Measurements from ENCODE around the gene SCAMP1. TPM values are rescaled to one million over a fixed set of nuclear protein-coding genes. Genes with fewer than 3 reads are reported as not detected.
A peak's percentile ranks its signal among the peaks of the same experiment; 100 is the strongest.

SCAMP1 gene
- total RNA-seq, 1 experiment from 2014 or later, result 72.5 TPM

DNA sequence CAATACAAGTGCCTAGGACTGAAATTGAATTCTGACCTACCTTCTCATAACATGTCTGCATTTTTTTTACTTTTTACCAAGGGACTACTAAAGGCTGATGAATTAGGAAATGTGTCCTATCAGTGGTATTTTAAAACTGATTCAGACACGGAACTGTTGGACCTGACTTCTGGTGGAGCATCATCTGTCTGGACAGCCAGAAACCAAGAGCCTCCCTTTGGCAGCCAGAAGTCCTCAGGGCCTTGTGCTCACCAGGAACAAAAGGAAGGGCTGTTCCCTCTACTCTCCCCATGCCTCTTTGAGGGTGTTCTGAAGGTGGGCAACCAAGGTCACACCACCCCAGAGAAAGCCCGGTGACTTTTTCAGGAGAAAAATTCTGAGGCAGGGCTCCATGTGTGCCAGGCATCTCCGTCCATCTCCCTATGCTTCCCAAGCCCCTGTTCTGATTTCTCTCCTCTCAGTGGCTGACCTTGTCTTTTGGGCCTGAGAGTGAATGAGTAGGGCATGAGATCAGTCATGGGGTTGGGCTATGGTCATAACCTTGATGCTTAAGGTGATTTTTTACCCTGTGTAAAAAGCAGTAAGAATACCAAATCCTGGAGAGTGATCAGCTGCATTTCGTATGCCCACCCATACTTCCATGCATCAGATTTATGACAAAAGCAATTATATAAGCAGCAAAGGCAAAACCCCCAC is 143.7 kb downstream of the SCAMP1 start:
- Histone ChIP-seq H3K27me3 (ENCODE audit: low read length) (no peaks in the 10 kb centered on the region), H3K4me3 (ENCODE audit: low read length) (no peak overlapping the region), H4K20me1 (ENCODE audit: insufficient read depth, low read depth, low read length) (no peaks in the 10 kb centered on the region), H3K9ac (ENCODE audit: low read length) (no peak overlapping the region), H3K9me2 (replicated peaks; ENCODE audit: insufficient read depth, low read length) (no peaks in the 10 kb centered on the region), H3K4me1 (ENCODE audit: low read length) (peaks cover 52% of the 10 kb centered on the region), H3K9me3 (ENCODE audit: low read length) (no peaks in the 10 kb centered on the region), H3K36me3 (ENCODE audit: insufficient read depth, low read length) (peaks cover 5% of the 10 kb centered on the region; the same call in 1 of the 2 replicates), H3K4me2 (ENCODE audit: low read depth, low read length, poor library complexity, severe bottlenecking) (no peak overlapping the region), H3K79me2 (ENCODE audit: low read length) (no peaks in the 10 kb centered on the region), H3K27ac (ENCODE audit: low read length) (no peak overlapping the region), H2AFZ (ENCODE audit: low read length) (no peak overlapping the region)
- DNase-seq, result no peak

DNA sequence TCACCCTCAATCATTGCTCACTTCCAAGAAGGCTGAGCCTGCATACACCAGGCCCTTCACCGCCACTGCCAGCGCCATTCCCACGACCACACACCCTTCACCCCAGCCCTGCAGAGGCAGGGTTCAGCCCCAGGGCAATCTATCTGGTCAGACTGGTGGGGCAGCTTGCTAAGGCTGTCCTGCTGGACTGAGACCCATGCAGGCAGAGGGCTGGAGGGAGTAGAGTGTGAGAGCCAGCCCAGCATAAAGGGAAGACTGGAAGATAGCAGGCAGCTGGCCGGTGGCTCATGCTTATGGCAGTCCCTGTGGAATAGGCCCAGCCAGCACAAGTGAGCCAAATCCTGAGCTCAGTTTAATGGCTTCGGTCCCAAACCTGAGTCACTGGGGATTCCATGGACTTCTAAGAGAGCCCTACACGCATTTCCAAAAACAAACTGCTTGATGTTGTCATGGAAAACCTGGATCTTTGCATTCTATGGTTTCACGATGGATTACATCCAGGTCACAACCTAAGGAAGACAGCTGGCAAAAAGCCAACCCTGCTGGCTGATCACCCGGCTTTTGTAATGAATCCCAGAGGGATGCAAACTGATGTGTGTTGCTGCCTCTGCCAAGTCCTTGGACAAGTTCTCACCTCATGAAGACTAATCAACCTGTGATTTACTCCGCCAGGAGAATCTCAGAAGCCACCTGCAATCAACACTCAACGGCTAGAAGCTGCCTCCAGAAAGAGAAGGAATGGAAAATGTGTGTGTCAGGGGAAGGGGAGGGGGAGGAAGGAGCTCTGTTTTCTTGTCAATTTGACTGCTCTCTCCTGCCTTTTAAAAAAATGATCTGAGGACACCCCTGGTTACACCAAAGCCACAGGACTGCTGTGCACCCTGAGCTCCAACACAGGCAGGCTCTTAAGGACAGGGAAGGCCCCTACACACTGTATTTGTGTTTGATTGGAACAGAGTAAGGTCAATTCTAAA is 144.6 kb downstream of the SCAMP1 start:
- no peak overlapping the region for H3K4me2 ChIP-seq (ENCODE audit: low read depth, low read length, poor library complexity, severe bottlenecking)
- H2AFZ ChIP-seq (ENCODE audit: low read length), result no peak overlapping the region
- H3K27me3 ChIP-seq (ENCODE audit: low read length), result no peaks in the 10 kb centered on the region
- H3K4me1 ChIP-seq (ENCODE audit: low read length), result peaks cover 61% of the 10 kb centered on the region
- H3K27ac ChIP-seq (ENCODE audit: low read length), result no peak overlapping the region
- no peaks in the 10 kb centered on the region for H3K9me3 ChIP-seq (ENCODE audit: low read length)
- H3K9me2 ChIP-seq (replicated peaks; ENCODE audit: insufficient read depth, low read length), result no peaks in the 10 kb centered on the region
- no peak overlapping the region for H3K4me3 ChIP-seq (ENCODE audit: low read length)
- H3K36me3 ChIP-seq (ENCODE audit: insufficient read depth, low read length), result peaks cover 5% of the 10 kb centered on the region; the same call in 1 of the 2 replicates
- H4K20me1 ChIP-seq (ENCODE audit: insufficient read depth, low read depth, low read length), result no peaks in the 10 kb centered on the region
- H3K79me2 ChIP-seq (ENCODE audit: low read length), result no peaks in the 10 kb centered on the region
- no peak overlapping the region for H3K9ac ChIP-seq (ENCODE audit: low read length)
- DNase-seq, result no peak

DNA sequence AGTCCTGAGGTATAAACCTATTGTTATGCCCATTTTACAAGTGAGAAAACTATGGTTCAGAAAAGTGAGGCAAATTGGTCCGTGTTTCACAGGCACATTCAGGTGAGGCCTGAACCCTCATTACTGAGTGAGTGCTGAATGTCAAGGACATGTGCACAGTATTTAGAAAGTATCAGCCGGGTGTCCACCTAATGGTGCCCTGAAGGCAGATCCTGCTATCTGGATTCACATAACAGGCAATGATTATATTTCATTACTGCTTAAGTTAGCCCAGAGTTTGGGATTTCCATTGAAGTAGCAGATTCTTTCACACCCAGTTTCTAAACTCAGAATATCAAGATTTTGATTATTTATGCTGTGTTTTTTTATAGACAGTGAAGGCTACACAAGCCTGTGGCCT is 145.4 kb downstream of the SCAMP1 start:
- no peaks in the 10 kb centered on the region for H3K27me3 ChIP-seq (ENCODE audit: low read length)
- no peaks in the 10 kb centered on the region for H3K79me2 ChIP-seq (ENCODE audit: low read length)
- no peak overlapping the region for H2AFZ ChIP-seq (ENCODE audit: low read length)
- peaks cover 70% of the 10 kb centered on the region for H3K4me1 ChIP-seq (ENCODE audit: low read length)
- H3K9ac ChIP-seq (ENCODE audit: low read length), result no peak overlapping the region
- H3K36me3 ChIP-seq (ENCODE audit: insufficient read depth, low read length), result peaks cover 5% of the 10 kb centered on the region; the same call in 1 of the 2 replicates
- no peak overlapping the region for H3K27ac ChIP-seq (ENCODE audit: low read length)
- H4K20me1 ChIP-seq (ENCODE audit: insufficient read depth, low read depth, low read length), result no peaks in the 10 kb centered on the region
- H3K4me3 ChIP-seq (ENCODE audit: low read length), result no peak overlapping the region
- H3K4me2 ChIP-seq (ENCODE audit: low read depth, low read length, poor library complexity, severe bottlenecking), result no peak overlapping the region
- H3K9me2 ChIP-seq (replicated peaks; ENCODE audit: insufficient read depth, low read length), result no peaks in the 10 kb centered on the region
- no peaks in the 10 kb centered on the region for H3K9me3 ChIP-seq (ENCODE audit: low read length)
- no peak for DNase-seq

DNA sequence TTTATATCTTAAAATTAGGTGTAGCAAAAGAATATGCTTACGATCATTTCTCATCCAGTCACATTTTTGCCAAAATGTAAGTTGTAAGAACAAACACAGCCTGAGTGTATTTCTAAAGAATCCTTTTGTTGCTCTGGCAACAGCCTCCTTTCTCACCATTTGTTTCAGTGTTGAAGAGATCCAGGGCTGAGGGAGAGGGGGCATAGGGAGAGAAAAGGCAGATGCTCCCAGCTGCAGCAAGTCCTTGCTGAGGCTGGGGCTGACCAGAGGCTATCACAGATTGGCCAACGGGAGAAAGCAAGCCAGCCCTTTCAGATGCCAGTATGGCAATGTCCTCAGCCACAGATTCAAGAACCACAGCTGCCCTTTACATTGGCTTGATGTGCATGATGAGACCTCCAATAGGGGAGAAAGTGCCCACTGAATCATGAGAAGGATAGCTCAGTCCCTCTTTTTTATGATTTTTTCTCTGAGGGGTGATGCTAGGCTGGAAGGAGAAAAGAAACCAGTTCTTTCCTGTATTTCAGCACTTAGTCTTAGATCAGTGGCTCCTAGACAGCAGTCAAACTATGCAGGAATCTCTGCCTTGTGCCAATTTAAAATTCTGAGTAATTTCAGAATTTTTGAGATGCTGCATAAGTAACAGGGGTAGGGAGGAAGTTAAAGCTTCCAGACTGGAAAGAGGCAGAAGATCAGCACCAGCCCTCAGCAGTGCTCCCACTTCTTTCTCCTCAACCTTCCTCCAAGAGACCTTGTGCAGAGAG is 146.0 kb downstream of the SCAMP1 start:
- H3K4me2 ChIP-seq (ENCODE audit: low read depth, low read length, poor library complexity, severe bottlenecking), result no peak overlapping the region
- DNase-seq, result no peak
- no peak overlapping the region for H3K27ac ChIP-seq (ENCODE audit: low read length)
- no peaks in the 10 kb centered on the region for H3K9me2 ChIP-seq (replicated peaks; ENCODE audit: insufficient read depth, low read length)
- H3K9ac ChIP-seq (ENCODE audit: low read length), result no peak overlapping the region
- peaks cover 71% of the 10 kb centered on the region for H3K4me1 ChIP-seq (ENCODE audit: low read length)
- H3K9me3 ChIP-seq (ENCODE audit: low read length), result no peaks in the 10 kb centered on the region
- H2AFZ ChIP-seq (ENCODE audit: low read length), result no peak overlapping the region
- no peak overlapping the region for H3K4me3 ChIP-seq (ENCODE audit: low read length)
- H4K20me1 ChIP-seq (ENCODE audit: insufficient read depth, low read depth, low read length), result no peaks in the 10 kb centered on the region
- H3K36me3 ChIP-seq (ENCODE audit: insufficient read depth, low read length), result peaks cover 5% of the 10 kb centered on the region; the same call in 1 of the 2 replicates
- no peaks in the 10 kb centered on the region for H3K79me2 ChIP-seq (ENCODE audit: low read length)
- H3K27me3 ChIP-seq (ENCODE audit: low read length), result no peaks in the 10 kb centered on the region

DNA sequence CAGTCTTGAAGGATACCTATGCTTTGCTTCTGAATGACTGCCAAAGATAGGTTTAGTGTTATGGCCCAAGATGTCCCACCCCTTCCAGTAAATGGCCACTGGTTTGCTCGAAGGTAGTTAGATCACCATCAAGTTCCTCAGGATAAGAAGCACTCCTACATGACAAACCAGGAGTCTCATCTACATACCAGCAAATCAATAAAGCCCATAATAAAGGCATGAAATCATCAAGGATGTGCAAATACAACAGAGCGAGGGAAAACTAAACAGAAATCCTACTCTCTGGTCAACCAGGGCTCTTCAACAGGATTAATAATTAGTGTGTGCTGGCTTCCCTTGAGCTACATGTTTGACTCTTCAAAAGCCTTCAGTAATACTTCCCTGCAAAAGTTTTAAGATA is 147.1 kb downstream of the SCAMP1 start:
- Histone ChIP-seq H3K4me1 (ENCODE audit: low read length) (peaks cover 71% of the 10 kb centered on the region), H3K9ac (ENCODE audit: low read length) (no peak overlapping the region), H3K36me3 (ENCODE audit: insufficient read depth, low read length) (peaks cover 5% of the 10 kb centered on the region; the same call in 1 of the 2 replicates), H2AFZ (ENCODE audit: low read length) (no peak overlapping the region), H3K27ac (ENCODE audit: low read length) (no peak overlapping the region), H3K79me2 (ENCODE audit: low read length) (no peaks in the 10 kb centered on the region), H3K4me3 (ENCODE audit: low read length) (no peak overlapping the region), H3K9me3 (ENCODE audit: low read length) (no peaks in the 10 kb centered on the region), H3K4me2 (ENCODE audit: low read depth, low read length, poor library complexity, severe bottlenecking) (no peak overlapping the region), H3K9me2 (replicated peaks; ENCODE audit: insufficient read depth, low read length) (no peaks in the 10 kb centered on the region), H3K27me3 (ENCODE audit: low read length) (no peaks in the 10 kb centered on the region), H4K20me1 (ENCODE audit: insufficient read depth, low read depth, low read length) (no peaks in the 10 kb centered on the region)
- no peak for DNase-seq

DNA sequence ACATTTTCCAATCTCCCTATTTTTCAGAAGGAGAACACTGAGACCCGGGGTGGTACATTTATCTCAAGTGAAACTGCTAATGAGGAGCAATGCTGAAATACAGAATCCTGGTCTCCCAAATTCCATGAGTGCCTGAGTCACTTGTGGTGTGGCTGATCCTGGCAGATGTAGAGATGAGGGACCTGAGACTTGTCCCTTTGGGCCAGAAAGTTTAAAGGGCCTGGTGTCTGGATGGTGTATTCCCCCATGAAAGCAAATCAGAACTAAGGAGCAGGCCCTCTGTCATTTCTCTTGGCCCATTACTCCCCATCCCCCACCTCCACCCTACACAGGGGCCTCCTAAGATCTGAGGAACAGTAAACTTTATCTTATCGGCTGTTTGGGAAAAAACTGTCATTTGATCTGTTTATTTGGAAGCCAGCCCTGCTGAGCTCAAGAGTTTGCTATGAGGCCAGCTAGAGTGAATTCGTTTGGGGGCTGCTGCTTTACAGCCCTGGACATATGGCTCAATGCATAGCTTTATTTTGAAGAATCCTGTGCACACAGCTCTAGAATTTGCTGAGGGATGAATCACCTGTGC is 147.9 kb downstream of the SCAMP1 start:
- Histone ChIP-seq H3K27ac (ENCODE audit: low read length) (no peak overlapping the region), H3K27me3 (ENCODE audit: low read length) (no peaks in the 10 kb centered on the region), H3K79me2 (ENCODE audit: low read length) (no peaks in the 10 kb centered on the region), H3K4me1 (ENCODE audit: low read length) (peaks cover 71% of the 10 kb centered on the region), H3K9me3 (ENCODE audit: low read length) (no peaks in the 10 kb centered on the region), H3K9me2 (replicated peaks; ENCODE audit: insufficient read depth, low read length) (no peaks in the 10 kb centered on the region), H2AFZ (ENCODE audit: low read length) (no peak overlapping the region), H3K9ac (ENCODE audit: low read length) (peak overlapping the region; percentile 66; the same call in 1 of the 2 replicates), H4K20me1 (ENCODE audit: insufficient read depth, low read depth, low read length) (no peaks in the 10 kb centered on the region), H3K36me3 (ENCODE audit: insufficient read depth, low read length) (peaks cover 5% of the 10 kb centered on the region; the same call in 1 of the 2 replicates), H3K4me2 (ENCODE audit: low read depth, low read length, poor library complexity, severe bottlenecking) (peak overlapping the region; percentile 99), H3K4me3 (ENCODE audit: low read length) (peak overlapping the region; percentile 77; the same call in 1 of the 2 replicates)
- no peak for DNase-seq

DNA sequence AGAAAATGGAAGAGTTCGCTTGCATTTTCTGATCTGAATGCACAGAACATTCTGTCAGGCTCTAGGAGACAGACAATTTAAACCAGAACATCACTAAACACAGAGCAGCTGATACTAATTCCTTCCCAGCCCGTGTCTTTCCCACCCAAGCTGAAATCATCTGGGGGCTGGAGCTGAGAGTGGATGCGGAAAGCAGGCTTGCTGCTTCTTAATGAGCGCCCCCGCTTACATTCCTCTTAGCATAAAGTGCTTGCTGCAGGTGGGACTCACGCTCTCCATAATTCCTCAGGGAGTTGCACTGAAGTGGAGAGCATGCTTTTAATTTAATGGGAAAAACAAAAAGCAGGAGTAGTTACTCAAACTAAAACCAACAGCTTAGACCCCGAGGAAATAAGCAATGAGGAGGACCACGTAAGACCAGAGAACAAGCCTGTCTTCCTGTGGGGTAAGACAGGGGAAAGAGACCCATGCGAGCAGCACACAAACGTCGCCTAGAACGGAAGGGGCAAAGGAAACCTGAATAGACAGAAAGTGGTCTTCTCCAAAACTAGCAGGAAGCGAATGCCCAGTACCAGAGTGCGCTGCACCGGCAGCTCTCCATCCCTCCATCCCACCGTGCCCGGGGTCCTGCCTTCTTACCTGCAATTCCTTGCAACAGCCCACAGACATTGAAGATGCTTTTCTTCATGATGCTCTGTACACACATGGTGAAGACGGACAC is 148.9 kb downstream of the SCAMP1 start:
- peaks cover 68% of the 10 kb centered on the region for H3K4me1 ChIP-seq (ENCODE audit: low read length)
- no peak for DNase-seq
- H3K9me3 ChIP-seq (ENCODE audit: low read length), result no peaks in the 10 kb centered on the region
- no peaks in the 10 kb centered on the region for H3K27me3 ChIP-seq (ENCODE audit: low read length)
- H3K36me3 ChIP-seq (ENCODE audit: insufficient read depth, low read length), result peaks cover 5% of the 10 kb centered on the region; the same call in 1 of the 2 replicates
- H3K9me2 ChIP-seq (replicated peaks; ENCODE audit: insufficient read depth, low read length), result no peaks in the 10 kb centered on the region
- no peak overlapping the region; the same call in 1 of the 2 replicates for H2AFZ ChIP-seq (ENCODE audit: low read length)
- H3K79me2 ChIP-seq (ENCODE audit: low read length), result no peaks in the 10 kb centered on the region
- H4K20me1 ChIP-seq (ENCODE audit: insufficient read depth, low read depth, low read length), result no peaks in the 10 kb centered on the region
- peak overlapping the region; percentile 99 for H3K4me2 ChIP-seq (ENCODE audit: low read depth, low read length, poor library complexity, severe bottlenecking)
- H3K9ac ChIP-seq (ENCODE audit: low read length), result peak overlapping the region; percentile 66
- H3K27ac ChIP-seq (ENCODE audit: low read length), result no peak overlapping the region
- peak overlapping the region; percentile 77 for H3K4me3 ChIP-seq (ENCODE audit: low read length)
